GM18868 (cell line): ENCODE results near the gene HMGXB4.

ENCODE experiments used
- ATAC-seq: cut with Tn5 transposase; IDR thresholded peaks from one replicate; pipeline ENCODE4 v1.9.1; 2021; ENCODE audit warnings: mild to moderate bottlenecking, moderate library complexity; ENCODE audit not compliant: unreplicated experiment

The HMGXB4 gene

DNA sequence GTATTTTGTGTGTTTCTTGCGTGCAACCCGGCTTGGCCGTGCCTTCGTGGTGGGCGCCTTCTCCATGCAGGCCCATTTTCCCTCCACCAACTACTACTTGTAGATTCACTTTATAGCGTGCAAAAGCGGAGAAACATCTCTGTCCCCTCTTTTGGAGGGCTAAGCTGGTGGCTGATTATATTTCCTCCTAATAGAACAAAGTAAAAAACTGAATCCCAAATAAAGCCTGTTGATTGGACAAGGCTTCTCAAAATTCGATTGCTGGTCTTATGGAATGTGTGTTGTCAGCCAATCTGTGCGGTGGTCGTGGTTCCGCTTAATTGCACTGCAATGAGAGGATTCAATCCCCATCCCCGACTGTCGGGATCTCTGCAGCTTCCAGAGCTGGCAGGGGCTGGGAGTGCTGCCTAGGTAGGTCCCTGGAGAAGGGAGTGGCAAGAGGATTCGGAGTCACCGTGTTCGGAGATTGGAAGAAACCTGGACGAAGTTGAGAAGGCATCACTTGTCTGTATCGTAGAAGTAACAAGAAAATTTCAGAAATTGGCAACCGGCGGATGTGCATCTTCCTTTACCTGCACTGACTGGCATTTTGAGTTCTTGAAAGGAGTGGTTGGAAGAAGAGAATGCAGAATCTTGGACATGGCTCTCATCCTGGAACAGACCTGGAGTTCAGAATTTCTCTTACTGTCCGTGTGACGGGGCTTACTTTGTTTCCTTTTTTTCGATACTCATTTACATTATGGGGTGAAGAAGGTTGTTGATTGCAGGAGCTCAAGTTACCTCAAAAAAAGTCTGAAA lies 1.1 kb downstream of the HMGXB4 start:
- no peak for ATAC-seq

DNA sequence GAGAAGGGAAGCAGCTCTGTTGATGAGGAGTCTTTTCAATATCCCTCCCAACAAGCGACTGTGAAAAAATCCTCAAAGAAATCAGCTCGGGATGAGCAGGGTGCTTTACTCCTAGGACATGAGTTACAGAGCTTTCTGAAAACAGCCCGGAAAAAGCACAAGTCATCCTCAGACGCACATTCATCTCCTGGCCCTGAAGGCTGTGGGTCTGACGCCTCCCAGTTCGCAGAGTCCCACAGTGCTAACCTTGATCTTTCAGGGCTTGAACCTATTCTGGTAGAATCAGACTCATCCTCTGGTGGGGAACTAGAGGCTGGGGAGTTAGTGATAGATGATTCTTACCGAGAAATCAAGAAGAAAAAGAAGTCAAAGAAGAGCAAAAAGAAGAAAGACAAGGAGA lies 7.7 kb downstream of the HMGXB4 start:
- no peak for ATAC-seq

DNA sequence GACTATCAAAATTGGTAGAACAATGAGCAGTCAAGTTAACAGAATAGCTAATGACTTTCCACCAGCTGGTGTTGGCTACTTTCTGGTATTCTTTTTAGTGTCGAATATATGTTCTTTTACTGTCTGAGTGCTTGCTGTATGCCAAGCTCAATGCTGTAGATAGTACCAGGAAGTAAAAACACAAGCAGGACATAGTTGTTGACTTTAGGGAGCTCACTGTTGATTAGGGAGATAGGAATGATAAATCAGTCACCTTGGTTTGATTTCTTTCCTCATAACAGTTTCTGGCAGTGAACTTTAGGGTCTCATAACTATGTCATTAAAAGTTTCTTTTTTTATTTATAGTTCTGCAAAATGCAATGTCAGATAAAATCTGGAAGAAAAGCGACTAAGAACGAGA lies 9.0 kb downstream of the HMGXB4 start:
- ATAC-seq = no peak

DNA sequence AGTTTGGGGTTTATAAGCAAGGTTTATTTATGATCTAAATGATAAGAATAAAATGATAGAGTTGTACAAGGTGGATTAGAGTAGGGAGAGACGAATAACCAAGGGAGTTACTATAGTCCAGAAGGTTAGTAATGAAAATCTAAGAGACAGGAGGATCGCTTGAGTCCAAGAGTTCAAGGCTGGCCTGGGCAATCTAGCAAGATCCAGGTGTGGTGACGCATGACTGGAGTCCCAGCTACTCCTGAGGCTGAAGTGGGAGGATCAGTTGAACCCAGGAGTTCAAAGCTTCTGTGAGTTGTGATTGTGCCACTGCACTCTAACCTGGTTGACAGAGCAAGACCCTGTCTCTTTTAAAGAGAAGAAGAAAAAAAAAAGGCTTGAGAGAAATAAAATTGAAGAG lies 12.3 kb downstream of the HMGXB4 start:
- ATAC-seq = no peak

DNA sequence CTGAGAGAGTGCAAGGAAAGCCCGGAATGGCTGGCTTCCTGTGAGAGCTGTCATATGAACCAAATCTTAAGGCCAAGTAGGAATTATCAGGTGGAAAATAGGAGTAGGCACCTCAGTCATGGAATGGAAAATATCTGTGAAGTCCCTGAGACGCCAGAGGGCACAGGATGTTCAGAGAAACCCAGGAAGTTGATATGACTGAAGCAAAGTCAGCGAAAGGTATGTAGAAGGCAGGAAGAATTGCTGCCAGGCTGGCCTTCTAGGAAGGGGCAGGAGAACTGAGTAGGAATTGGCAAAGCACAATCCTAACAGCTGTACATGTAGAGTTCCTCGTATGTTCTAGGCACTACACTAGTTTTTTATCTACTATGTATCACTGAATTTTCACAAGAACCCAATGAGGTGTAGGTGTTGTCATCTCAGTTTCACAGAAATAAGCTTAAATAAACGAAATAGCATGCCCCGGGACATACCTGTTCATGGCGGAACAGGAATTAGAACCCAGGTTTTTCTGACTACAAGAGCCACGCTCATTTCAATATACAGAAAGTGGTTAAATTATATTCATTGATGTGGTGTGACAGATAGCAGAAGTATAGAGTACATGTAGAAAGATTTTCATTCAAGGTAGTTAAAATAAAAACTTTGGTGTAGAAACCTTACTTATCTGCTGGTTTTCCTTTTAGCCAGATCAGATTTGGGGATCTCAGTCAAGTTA lies 17.0 kb downstream of the HMGXB4 start:
- no peak for ATAC-seq

DNA sequence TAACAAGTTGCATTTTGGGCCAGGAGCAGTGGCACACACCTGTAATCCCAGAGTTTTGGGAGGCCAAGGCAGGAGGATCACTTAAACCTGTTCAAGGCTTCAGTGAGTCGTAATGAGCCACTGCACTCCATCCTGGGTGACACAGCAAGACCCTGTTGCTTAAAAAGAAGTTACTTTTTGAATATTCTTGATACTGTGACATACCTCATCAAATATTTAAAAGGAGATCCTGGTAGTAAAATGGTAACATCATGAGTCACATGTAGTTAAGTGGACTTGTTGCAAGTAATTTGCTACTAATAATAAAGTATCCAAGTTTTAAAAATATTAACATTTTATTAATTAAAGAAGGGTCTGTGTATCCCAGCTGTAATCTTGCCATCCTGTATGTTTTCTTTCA lies 18.3 kb downstream of the HMGXB4 start:
- ATAC-seq = no peak

DNA sequence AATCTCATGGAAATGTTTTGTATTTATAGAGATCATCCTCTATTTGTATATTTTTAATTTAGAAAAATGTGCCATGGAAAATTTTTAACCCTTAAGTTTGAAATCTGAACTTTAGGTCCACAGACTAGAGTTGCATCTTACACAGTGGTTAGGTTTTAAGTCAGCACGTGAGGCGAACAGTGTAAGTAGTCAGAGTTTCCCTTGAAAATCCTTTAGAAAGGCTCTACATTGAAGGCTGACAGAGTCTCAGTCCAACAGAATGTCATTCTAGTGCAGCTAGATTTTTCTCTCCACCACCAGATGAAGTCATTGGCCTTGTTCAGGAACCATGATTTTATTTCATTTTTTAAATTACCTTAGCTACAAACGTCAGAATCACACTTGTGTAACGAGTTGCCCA lies 18.7 kb downstream of the HMGXB4 start:
- ATAC-seq = no peak

DNA sequence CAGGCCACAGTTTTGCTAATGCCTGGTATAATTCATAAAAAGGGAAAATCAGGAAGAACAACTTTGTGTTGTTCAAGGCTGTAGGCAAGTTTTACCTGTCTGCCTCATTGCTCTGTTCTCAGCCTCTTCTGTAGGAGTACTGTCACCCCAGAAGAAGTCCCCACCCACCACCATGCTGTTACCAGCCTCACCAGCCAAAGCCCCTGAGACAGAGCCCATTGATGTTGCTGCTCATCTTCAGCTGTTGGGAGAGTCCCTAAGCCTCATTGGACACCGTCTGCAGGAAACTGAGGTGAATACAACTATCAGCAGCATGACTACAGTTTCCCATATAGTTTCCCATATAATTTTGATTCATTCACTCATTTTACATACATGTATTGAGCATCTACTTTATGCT lies 30.8 kb downstream of the HMGXB4 start:
- ATAC-seq = no peak

DNA sequence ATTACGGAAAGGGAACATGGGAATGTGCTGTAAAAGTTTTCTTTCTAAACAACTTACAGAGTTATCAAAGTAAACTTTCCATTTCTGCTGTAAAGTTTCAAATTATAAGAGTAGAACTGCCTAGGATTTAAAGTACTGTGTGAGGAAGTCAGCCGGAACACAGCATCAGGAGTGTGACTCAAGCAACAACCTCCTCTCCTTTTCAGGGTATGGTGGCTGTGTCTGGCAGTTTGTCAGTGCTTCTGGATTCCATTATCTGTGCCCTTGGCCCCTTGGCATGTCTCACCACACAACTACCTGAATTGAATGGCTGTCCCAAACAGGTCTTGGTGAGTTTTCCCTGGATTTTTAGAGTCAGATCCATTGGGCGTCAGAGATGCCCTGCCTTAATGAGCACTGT lies 35.5 kb downstream of the HMGXB4 start:
- no peak for ATAC-seq

DNA sequence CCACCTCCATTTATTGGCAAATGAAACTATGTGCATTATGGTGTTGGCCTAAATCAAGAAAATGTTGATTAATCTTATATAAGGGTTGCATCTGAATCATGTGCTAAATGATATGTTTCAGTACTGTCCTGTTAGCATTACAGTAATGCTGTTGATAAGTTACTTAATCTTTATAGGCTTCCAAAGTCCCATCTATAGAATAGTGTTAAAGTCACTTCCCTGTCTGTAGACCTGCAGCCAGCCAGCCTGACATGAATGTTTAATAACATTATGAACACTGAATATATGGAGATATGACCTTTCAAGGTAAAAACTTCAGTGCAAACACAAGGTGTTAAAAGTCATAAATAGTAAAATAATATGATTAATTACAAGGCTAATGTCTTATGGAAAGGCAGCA lies 38.8 kb downstream of the HMGXB4 start:
- ATAC-seq = no peak

DNA sequence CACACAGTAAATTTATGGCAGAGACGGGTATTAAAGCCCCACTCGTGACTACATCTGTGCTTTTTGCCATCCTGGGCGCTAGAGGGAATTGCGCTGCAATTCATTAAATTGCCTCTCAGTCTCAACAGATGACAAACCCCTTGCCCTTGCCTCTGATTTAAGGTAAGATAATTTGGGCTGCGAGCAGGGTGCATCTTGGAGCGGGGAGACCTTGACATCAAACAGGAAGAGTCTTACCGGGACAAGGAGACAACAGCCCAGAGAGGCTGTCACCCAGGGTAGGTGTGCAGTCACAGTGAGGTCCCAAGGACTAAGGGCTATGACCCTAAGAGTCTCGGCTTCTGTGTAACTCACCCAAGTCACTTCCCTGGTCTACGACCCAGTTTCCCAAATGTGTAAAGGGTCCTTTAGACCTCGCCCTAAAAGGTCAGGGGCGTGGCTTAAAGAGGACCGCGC lies 42.0 kb downstream of the HMGXB4 start:
- ATAC-seq = peak; percentile 9

DNA sequence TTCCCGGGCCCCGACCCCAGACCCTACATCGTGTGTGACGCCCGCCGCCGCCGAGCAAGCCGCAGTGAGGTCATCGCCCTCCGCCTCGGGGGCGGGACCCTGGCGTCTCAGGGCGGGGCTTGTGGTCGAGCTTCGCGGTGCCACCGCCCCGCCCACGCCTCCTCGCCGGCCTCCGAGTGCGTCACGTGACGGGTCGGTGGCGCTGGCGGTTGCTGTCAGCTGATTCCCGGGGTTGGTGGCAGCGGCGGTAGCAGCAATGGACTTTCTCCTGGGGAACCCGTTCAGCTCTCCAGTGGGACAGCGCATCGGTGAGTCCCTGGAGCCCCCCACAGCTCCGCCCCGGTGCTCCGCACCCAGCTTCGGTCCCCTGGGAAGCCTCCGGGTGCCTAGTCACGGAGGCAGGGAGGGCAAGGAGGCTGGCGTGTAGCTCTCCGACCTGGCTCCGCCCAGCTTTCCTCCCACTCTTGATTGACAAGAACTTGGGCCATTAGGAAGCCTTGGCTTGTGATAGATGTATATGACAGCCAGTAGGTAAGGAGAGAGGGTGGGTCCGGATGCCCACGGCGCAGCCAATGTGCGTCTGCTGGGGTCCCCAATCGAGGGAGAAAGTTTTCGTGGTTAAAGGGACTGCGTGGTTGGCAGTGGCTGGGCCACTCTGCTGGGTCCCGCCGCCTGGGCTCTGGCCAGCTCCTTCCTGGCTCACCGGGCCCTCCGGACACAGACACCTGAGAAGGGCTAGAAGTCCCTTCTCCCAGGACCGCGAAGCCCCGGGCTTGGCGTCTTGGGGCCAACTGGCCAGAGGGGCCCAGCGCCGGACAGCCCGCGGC lies 42.6 kb downstream of the HMGXB4 start, which contains the start of gene TOM1:
Gene TOM1, plus strand, starts transcription at position 222 of the 827 bp plus-strand sequence. Its CDS starts 35 bp downstream, at position 257.
- ATAC-seq = peak; percentile 94

DNA sequence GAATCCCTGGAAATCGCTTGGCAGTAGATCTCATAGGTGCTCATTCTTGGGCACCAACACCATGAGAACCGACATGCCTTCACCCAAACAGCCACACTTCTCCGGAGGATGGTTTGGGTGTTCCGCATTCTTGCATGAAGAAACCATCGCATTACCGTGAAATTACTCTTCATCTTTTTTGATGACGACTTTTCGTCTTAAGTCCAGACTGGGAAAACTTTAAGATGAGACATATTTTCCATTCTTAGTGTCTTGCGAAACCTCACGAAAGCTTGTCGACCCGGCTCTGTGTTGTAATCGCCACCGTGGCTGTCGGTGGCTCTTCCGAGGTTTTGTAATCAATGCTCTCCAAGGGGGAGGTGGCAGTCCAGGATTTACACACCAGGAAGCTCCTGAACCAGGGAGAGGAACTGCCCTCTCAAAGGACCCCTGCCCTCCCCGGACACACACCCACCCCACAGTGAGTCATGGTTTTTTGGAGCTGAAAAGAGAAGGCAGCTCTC lies 44.1 kb downstream of the HMGXB4 start:
- ATAC-seq = no peak

DNA sequence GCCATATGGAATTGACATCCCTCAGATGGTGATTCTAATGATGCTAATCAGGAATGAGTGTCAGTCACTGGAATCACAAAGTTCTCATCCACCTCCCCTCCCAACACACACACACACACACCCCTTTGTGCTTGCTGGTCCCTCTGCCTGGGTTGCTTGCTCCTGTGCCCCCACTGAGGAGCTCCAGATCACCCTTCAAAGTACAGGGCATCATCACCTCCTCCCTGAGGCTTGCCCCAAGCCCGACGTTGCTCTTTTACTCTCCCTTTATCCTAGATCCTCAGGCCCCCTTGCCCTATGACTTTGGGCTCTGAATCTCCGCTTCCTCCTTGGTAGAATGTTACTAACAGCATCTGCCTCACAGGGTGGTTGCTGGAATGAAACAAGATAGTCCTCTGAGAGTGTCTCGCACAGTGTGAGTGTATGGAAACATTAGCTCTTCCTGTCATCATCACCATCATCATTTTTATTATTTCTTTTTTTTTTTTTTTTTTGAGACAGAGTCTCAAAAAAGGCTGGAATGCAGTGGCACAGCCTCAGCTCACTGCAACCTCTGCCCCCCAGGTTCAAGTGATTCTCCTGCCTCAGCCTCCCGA lies 45.8 kb downstream of the HMGXB4 start:
- ATAC-seq = no peak

DNA sequence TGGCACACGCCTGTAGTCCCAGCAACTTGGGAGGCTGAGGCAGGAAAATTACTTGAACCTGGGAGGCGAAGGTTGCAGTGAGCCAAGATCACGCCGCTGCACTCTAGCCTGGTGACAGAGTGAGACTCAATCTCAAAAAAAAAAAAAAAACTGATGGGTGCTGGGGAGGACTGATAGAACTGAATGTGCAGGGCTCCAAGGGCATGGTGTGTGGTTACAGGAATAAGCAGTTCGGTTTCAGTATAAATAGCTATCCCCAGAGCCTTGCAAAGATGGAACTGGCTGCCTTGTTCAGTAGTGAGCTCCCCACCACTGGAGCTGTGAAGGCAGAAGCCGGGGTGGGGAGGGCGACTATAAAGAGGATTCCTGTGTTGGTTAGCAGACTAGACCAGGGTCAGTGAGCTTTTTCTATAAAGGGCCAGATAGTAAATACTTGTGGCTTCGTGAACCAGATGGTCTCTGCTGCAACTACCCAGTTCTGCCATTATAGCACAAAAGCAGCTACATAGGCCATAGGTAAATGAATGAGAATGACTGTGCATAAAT lies 48.3 kb downstream of the HMGXB4 start:
- ATAC-seq = no peak

DNA sequence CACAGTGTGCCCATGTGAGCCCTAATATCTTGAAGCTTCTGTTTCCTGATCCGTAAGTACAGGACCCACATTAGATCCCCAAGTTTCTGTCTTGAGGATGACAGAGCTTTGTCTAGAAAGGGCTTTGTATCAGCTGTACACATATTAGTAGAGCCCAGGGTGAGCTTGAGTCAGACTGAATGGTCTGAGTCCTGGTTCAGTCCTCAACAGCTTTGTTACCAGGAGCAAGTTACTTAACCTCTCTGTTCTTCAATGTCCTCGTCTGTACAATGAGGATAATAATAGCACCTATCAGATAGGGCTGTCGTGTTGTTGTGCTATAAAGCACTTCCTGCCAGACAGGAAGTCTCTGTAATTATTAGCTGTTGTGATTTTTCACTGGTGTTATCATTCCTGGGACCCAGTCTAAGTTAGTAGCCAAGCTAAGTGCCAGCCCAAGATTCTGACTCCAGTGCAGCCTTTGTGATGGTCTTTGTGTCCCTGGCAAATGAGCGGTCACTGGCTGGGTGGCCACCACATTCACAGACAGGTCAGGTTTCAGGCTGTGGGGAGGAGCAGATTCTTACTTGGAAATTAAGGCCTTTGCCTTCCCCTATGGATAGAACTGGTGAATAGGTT lies 49.2 kb downstream of the HMGXB4 start:
- no peak for ATAC-seq

DNA sequence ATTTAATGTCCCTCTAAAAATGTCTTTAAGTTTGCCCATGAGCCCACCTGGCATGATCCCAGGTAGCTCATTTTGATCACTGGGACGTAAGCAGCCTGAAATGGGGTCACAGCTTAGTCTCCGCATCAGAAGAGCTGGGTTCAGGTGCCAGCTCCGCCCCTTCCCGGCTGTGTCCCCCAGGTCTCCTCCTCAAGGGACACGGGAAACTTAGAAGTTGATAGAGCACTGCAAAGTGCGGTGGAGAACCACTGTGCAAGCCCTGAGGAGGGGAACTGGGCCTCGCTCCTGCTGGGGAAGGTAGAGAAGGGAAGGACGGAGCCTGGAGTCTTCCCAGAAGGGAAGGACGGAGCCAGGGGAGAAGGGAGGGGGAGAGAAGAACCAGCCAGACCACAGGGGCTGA lies 50.1 kb downstream of the HMGXB4 start:
- ATAC-seq = no peak

DNA sequence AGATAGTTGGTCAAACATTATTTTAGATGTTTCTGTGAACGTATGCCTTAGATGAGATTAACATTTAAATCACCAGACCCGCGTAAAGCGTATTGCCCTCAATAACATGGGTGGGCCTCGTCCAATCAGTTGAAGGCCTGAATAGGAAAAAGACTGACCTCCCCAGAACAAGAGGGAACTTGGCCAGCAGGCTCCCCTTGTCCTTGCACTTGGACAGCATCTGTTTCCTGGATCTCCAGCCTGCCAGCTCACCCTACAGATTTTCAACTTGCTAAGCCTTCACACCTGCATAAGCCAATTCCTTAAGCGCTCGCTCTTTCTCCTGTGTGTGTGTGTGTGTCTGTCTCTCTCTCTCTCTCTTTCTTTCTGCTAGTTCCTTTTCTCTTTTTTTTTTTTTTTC lies 50.6 kb downstream of the HMGXB4 start:
- ATAC-seq = no peak

DNA sequence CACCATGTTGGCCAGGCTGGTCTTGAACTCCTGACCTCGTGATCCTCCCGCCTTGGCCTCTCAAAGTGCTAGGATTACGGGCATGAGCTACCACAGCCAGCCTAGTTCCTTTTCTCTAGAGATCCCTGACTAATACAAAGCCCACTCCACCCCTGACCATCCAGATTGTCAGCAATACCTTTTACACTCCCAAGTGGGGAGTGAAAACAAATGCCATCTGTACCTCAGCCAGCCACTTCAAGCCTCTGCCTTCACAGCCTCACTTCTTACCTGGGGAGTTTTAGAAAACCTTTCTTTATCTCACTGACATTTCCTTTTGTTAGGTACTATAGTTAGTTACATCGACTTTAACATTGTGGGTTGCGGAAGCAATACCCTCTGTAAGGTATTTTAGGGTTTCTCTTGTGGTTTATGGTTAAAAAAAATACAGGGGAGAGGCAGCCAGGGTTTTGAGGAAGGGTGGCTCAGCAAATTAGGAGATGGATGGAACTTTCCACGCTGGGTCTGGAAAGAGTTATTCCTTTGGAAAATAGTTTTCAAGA lies 51.3 kb downstream of the HMGXB4 start:
- peak; percentile 44 for ATAC-seq
